ENCODE measurements around the gene INSIG2.

DNA sequence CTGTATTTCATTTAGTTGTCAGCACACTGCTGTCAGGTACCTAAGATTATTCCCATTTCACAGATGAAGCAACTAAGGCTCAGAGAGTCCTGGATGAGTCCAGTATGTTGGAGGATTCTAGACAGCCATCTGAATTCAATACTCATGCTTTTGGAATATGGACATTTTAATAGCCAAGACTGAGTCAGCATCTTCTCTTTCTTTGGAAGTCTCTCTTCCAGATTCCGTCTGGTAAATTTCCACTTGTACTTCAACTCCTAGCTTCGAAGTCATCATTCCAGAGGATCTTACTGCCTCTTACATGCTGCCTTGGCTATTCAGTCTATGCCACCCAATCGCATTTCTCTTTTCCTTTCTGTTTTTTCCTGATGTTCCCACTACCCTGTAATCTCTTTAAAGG lies 40.6 kb downstream of the INSIG2 start:
- TF ChIP-seq, protein P1, sequence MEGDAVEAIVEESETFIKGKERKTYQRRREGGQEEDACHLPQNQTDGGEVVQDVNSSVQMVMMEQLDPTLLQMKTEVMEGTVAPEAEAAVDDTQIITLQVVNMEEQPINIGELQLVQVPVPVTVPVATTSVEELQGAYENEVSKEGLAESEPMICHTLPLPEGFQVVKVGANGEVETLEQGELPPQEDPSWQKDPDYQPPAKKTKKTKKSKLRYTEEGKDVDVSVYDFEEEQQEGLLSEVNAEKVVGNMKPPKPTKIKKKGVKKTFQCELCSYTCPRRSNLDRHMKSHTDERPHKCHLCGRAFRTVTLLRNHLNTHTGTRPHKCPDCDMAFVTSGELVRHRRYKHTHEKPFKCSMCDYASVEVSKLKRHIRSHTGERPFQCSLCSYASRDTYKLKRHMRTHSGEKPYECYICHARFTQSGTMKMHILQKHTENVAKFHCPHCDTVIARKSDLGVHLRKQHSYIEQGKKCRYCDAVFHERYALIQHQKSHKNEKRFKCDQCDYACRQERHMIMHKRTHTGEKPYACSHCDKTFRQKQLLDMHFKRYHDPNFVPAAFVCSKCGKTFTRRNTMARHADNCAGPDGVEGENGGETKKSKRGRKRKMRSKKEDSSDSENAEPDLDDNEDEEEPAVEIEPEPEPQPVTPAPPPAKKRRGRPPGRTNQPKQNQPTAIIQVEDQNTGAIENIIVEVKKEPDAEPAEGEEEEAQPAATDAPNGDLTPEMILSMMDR (conservative IDR thresholded peaks at IDR 0.05; ENCODE audit: low read depth, low read length), result no peak
- no peak for TF ChIP-seq NFE2L2 (IDR thresholded peaks at IDR 0.05; ENCODE audit: low read depth, low read length)
